Globus pallidus (tissue), 1 donor: Measurements from ENCODE around the gene TNFRSF8.

Experiments used
- DNase-seq: peaks from one replicate; pipeline ENCODE4 v3.0.0-alpha.2; 2015; ENCODE audit warnings: low spot score

The TNFRSF8 gene

GRCh38 chr1:12060500-12060899, 2.6 kb upstream of the TNFRSF8 start:
- no peak for DNase-seq

DNA sequence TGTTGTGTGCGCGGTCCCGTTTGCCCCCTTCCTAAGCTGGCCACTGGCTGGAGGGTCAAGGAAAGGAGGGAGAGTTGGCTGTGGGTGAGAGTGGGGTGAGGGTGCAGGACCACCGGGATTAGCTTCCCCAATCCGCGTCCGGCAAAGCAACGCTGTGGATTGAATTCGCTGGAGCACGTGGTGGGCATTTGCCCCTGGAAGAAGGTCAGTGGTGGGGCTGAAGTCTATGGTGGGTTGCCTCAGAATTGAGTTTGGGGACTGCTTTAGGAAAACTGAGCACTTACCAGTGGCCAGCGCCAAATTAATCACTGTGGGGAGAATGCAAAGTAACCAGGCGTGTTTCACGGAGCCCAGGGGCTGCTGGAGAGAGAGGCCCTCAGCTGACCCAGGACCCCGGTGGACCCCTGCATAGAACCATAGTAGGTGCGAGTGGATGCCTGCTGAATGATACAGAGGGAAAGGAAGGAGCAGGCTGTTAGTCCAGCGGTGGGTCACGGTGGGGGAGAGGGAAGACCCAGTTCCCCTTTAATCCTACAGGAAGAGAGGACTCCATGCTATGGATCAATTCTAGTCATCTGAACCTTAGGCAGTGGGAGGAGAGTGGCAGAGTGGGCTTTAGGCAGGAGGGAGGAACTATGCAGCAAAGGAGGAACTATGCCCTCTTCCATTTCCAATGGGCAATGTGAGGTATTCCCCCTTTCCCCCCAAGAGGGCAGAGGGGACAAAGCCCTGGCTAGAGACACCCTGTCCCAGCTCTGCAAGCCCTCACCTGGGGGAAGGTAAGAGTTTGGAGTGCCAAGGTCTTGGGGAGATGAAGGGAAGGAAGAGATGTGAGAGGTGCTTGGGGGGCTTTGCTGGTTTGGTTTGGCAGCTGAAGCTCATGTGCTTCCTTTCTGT, 1.2 kb downstream of the TNFRSF8 start:
- no peak for DNase-seq

GRCh38 chr1:12065872-12066271, 2.8 kb downstream of the TNFRSF8 start:
- DNase-seq = no peak

DNA sequence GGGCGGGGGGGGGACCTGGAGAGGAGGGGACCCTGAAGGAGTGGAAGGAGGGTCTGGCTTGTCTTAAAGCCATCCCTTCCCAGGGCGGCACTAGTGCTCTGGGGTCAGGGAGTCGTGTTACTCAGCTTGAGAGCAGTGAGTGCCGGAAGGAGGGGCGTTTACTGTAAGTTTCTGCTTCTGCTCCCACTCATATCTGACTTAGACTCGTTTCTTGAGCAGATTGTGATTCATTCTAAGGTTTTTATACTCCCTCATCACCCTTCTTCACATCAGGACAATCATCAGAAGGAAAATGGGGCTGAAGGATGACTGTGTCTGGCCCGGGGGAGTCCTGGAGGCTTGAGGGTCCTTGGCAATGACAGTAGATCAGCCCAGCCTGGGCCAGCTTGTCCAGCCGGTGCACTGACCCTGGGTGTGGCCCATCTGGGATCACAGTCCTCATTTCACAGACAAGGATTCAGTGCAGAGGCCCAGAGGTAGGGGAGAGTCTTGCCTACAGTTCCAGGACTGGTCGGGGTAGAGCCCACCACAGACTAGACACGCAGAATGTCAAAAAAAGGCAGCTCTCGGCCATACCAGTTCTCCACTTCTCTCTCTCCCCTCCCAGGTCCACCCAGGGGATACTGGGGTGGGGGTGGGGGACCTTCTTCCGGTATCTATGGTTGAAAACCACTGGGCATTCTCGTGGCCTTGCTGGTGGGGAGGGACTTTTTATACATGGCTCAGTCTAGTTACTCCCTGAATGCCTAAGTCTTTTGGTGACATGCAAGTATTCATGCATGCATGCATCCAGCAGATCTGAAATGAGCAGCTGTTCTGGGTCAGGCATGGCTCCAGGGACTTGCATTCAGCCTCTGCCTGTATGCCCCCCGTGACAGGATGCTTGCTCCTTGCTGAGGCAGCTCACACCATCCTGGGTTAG, 5.1 kb downstream of the TNFRSF8 start:
- DNase-seq = no peak

- DNase-seq = no peak
These were observed 6.6 kb downstream of the TNFRSF8 start for GRCh38 chr1:12069623-12070244.

GRCh38 chr1:12071892-12072291, 8.8 kb downstream of the TNFRSF8 start:
- DNase-seq = no peak

GRCh38 chr1:12072741-12073140, 9.6 kb downstream of the TNFRSF8 start:
- no peak for DNase-seq

DNA sequence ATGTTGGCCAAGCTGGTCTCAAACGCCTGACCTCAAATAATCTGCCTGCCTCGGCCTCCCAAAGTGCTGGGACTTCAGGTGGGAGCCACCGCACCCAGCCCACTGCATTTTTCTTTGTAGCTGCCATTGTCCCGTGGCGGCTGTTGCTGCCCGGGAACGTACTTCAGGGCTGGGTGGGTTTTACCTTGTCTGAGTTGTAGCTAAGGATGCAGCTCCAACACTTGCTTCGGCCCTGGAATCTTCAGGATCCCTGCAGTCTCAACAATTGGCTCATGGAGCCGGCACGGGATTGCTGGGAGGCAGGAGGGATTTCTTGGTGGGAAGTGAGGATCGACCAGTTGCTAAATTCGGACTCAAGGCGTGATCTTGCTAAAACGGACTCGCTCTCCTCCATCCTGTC, 10.7 kb downstream of the TNFRSF8 start:
- no peak for DNase-seq

DNA sequence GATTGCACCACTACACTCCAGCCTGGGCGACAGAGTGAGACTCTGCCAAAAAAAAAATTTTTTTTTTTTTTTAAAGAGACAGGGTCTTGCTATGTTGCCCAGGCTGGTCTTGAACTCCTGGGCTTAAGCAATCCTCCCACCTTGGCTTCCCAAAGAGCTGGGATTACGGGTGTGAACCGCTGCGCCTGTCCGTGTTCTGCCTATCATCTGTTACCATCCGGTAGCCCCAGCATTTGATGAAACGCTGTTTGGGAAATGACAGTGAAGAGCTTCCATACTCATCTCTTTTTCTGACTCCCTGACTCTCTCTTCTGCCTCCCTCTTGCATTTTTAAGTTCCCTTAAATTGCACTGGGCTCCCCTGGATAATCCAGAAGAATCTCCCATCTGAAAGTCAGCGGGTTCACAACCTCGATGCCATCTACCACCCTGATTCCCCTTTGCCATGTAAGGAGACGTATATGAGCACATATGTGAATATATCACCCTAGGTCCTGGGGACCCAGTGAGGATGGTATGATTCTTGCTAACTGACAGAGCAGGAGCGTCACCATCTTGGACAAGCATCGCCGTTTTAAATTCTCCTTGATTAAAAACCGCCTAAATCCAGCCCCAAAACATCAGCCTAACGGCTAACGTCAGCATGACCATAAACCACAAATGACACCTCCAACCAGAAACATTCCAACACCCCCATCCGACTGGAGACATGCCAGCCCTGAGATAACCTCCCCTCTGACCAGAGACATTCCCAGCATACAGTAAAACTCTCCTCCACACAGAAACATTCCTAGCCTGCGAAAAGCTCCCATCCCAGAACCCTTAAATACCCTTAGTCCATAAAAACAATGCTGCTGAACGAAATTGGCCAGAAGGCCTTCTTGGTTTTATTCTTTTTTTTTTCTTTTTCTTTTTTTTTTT, 12.4 kb downstream of the TNFRSF8 start:
- no peak for DNase-seq

DNA sequence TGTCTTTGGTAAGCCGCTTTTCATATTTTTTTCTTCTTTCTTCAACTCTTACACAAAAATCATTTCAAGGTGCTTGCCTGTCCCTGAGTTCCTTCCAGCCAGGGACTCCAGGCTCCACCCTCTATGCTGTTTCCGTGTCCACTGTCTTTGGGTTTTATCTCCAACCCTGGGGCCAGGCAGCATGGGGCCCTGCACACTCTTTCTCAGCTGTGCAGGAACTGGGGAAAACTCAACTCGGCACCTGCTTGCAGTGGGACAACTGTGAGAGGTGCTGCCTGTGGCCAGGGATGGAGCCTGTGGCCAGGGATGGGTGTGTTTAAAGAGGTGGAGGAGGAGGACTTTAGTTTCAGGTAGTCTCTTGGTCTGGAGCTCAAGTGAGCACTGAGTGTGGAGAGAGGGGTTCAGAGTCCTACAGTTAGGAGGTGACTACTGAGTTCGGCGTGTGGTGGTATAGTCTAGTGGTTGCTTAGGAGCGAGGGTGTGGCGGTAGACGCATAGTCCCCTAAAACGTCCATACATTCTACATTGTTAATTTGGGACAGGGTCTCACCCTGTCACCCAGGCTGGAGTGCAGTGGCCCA, 13.4 kb downstream of the TNFRSF8 start:
- no peak for DNase-seq

DNA sequence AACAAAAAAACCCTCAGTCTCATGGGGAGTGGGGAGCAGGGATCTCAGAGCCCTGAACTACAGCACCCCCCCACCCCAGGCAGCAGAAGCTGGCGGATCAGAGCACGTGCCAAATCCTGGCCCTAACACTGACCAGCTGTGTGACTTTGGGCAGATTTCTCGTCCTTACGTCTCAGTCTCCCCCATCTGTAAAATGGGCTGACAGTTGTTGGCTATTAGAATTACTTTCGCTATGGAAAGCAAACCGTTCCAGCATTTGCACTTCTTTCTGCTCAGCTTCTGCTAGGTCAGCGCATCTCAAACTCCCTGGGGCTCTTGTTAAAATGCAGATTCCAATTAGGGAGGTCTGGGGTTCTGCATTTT, 15.5 kb downstream of the TNFRSF8 start:
- DNase-seq = no peak

- no peak for DNase-seq
These were observed 16.1 kb downstream of the TNFRSF8 start for GRCh38 chr1:12078938-12079861.

- DNase-seq = no peak
These were observed 17.1 kb downstream of the TNFRSF8 start for GRCh38 chr1:12080156-12080555.

GRCh38 chr1:12080773-12081556, 17.9 kb downstream of the TNFRSF8 start:
- DNase-seq = no peak

GRCh38 chr1:12081648-12082396, 18.7 kb downstream of the TNFRSF8 start:
- DNase-seq = no peak

GRCh38 chr1:12082988-12083387, 19.9 kb downstream of the TNFRSF8 start:
- DNase-seq = no peak

DNA sequence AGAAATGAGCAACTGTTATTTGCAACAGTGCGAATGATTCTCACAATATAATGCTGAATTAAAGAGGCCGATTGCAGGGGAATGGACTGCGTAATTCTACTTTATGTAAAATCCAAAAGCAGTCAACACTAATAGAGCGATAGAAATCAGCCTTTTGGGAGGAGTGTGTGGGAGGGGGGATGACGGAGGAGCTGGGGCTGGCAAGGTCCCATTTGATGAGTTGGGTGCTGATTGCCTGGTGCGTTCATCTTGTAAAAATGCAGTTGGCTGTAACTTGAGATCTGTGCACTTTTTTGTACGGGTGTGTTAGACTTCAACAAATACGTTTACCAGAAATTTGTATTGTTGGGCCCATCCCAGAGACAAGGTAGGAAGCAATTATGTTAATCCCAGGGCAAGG, 20.7 kb downstream of the TNFRSF8 start:
- no peak for DNase-seq

GRCh38 chr1:12085643-12086260, 22.6 kb downstream of the TNFRSF8 start:
- no peak for DNase-seq
